Measurements from ENCODE around the gene MRPL58.
"Not testable (repeated sequence)": the region's sequence is repeated elsewhere in the genome, so short reads cannot be mapped to it uniquely, and the experiment has no call there.

MRPL58 gene

GRCh38 chr17:75019710-75020109, 7.2 kb downstream of the MRPL58 start:
- no peak for DNase-seq

- DNase-seq: no peak
Observed at GRCh38 chr17:75020331-75021110, 8.1 kb downstream of the MRPL58 start.

DNA sequence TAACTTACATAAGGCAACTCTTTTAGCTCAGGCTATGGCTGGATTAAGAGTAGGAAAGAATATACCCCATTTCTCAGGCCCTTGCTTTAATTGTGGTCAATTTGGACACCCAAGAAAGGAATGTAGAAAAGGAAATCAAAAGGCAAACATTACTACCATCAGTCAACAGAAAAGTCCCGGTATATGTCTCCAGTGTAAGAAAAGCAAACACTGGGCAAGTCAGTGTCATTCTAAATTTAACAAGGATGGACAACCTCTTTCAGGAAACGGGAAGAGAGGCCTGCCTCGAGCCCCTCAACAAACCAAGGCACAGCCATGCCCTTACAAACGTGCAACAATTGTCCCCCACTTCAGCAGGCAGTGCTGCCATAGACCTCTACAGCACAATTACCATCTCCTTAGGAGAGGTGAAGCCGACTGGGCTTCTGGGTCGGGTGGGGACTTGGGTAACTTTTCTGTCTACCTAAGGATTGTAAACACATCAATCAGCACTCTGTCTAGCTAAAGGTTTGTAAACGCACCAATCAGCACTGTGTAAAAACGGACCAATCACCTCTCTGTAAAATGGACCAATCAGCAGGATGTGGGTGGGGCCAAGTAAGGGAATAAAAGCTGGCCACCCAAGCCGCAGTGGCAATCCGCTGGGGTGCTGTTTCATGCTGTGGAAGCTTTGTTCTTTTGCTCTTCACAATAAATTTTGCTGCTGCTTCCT, 12.4 kb downstream of the MRPL58 start:
- DNase-seq: no peak

- not testable (repeated sequence) for DNase-seq
Observed at GRCh38 chr17:75025398-75025734, 12.9 kb downstream of the MRPL58 start.

- DNase-seq: not testable (repeated sequence)
Observed at GRCh38 chr17:75026650-75027049, 14.2 kb downstream of the MRPL58 start.

DNA sequence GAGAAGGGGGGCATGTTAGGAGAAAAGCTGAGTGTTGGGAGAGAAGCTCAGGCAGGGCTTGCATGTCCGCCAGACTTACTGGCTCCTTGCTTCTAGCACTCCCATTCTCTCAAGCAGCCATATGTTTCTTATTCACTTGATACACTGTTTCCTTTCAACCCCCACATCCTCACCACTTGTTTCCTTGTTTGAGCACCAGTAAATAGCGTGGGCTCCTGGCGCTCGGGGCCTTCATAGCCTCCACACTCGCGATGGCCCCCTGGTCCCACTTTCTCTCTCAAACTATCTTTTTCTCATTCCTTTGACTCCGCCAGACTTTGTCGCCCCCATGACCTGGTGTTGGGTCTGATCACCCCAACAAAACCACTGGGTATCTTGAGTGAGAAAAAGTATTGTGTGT, 17.7 kb downstream of the MRPL58 start:
- no peak for DNase-seq

GRCh38 chr17:75031972-75032719, 19.7 kb downstream of the MRPL58 start:
- DNase-seq: peak; percentile 39 to 44

GRCh38 chr17:75032720-75033280, 20.3 kb downstream of the MRPL58 start:
- DNase-seq: no peak

GRCh38 chr17:75033346-75034235, 21.1 kb downstream of the MRPL58 start:
- DNase-seq: peak; percentile 74 to 82

DNA sequence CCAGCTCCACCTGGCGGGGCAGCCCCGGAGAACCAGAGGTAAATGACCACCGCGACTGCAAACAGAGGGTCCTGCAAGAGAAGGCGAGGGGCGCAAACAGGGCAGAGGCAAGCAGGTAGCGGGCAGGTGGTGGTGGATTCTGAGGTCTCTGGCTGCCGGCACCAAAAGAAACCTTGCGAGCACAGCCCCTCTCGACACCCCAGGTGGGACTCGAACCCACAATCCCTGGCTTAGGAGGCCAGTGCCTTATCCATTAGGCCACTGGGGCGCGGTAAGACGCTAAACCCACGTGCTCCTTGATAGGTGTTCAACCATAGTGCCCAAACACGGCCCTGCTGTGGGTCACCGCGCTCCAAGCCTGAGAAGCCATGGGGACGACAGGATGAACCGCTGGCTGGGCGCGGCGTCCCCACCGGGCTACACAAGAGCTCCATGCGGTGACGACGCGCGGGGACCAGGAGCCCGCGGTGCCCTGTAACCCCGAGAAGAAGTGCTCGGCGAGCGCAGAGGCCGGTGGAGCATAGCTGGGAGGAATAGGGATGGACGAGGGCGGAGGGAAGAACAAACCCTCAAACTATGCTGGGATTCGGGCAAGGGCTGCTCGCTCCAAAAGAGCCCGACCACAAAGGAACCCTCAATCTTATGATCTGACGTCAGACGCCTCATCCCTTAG, 21.9 kb downstream of the MRPL58 start:
- peak; percentile 64 to 70 for DNase-seq

GRCh38 chr17:75036643-75037268, 24.3 kb downstream of the MRPL58 start:
- peak; percentile 3 to 10 for DNase-seq

DNA sequence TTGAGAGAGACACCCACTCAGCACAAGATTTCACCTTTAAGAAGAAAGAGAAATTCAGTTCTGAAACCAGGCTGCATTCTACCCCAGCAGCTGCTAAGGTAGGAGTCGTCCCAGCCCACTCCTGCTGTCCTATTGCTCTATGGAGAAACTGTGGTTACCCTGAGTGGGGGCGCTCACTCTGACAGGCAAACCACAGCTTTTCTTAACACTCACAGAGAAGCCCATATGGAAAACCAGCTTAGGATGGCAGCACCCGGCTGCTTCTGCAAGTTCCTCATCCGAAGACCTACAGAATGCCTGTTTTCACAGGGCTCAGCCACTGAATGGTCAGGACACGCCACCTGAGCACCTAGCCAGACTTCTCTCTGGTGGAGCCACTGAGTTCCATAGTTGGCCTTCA, 26.8 kb downstream of the MRPL58 start:
- no peak for DNase-seq

DNA sequence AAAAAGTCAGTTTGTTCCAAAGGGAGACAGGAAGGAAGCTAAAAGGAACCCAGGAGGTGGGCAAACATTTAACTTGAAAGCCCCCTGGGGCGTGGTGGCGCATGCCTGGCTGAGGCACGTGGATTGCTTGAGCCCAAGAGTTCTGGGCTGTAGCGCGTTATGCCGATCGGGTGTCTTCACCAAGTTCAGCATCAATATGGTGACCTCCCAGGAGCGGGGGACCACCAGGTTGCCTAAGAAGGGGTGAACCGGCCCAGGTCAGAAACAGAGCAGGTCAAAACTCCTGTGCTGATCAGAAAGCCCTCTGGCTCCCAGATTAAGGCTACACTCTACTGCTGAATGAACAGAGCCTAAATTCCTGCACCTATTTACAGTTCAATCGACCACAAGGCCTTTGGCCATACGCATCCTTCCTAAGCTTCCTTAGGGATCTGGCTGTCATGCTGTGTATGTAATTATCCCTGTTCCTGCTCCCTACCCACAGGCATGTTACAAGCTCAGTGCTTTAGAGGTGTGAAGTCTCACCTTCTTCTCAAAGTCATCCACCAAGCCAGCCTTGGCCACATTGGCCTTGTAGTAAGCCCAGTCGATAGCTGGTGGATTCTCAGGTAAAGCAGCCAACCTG, 29.3 kb downstream of the MRPL58 start:
- no peak for DNase-seq

GRCh38 chr17:75043789-75044188, 31.3 kb downstream of the MRPL58 start:
- DNase-seq: not testable (repeated sequence)

DNA sequence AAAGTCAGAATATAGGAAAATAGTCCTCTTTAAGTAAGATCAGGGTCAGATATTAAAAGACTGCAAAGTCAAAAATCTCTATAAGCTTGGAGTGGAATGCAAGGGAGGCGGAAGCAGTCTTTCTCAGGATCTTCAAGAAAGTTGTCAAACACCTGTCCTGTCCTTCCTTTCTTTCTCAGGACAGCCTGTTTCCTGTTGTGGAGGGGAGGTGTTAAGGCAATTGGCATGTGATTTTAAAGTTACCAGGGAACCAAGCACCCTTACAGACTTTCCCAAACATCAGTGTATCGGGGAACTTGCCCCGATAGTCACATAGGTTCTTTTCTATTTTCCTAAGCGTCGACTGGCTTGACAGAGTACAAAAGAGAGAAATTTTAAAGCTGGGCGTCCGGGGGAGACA, 32.2 kb downstream of the MRPL58 start:
- DNase-seq: no peak

GRCh38 chr17:75045946-75046406, 33.5 kb downstream of the MRPL58 start:
- not testable (repeated sequence) for DNase-seq

DNA sequence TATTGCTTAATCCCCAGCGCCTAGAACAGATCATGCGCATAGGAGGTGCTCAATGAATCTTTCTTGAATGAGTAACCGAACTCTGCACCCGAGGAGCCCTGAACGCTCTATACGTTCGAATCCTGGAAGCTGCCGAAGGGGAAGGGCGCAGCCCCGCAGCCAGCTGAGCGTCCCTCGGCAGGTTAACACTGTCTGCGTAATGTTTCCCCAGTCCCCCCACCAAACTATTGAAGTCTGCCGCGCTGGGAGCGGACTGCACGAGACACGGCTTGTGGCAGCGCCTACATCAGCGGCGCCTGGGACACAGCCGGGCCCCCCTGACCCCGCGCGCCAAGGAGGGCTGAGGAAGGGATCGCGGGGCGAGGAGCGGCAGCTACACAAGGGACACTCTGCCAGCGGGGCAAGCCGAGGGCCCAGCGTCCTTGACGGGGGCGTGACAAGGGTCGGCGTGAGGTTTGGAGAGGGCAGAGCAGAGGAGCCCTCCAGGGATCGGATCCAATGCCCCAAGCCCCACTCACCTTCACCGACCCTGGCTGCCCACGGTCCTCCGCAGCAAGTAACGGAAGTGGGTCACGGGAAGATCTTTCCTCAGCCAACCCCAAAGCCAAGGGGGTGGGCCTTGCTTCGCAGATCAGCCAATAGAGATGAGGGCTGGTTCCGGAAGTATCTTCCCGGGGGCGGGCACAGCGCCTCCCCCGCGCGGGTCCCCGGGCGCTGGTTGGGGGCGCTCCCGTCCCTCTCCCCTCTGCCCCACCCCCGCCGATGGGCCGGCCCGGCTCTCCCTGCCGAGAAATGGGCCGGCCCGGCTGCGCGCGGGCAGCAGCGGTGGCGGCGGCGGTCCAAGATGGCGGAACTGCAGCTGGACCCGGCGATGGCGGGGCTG, 34.2 kb downstream of the MRPL58 start, which contains the start of the genes ATP5PD and KCTD2:
Gene ATP5PD (minus strand): TSS at position 563 of the 883 bp plus-strand sequence. CDS start 4,319 bp downstream, outside the sequence.
Gene KCTD2 (plus strand): TSS at position 819 of the 883 bp plus-strand sequence. CDS start 26 bp downstream, at position 845.
- DNase-seq: peak; percentile 80 to 89

DNA sequence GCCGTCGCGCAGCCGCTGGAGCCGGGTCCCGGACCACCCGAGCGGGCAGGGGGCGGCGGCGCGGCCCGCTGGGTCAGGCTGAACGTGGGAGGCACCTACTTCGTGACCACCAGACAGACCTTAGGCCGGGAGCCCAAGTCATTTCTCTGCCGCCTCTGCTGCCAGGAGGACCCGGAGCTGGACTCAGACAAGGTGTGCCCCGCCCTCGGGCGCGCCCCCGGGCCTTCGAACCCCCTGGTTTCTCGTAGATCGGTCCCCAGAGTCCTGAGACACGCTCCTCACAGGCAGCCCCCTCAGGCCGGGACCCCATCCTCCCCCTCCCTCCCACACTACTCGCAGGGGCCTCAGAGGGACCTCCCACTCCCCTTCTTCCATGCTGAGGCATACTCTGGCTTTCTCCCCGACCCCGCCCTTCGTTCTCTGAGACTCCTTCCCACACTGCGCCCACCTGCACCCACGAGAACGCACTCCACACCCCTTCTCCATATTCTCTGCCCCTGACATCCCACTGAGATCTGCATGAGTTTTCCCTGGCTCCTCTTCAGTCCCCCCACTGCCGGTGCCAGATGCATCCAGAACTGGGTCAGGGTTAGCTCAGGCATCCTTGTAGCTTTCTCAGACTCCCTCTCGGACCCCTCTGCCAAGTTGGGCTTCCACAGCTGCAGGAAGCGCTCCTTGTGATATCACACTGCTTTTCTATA, 35.1 kb downstream of the MRPL58 start:
- DNase-seq: no peak
